ENCODE results near the gene BCL11A.
A peak's percentile ranks its signal among the peaks of the same experiment; 100 is the strongest.

Gene BCL11A

GRCh38 chr2:60438131-60438530 lies 115.3 kb downstream of the BCL11A start:
- WGBS, 2 donors (ENCODE audit: extremely low coverage in 2 of 2, insufficient read length in 2 of 2, insufficient replicate concordance in 1 of 2): no CpG with 5 or more reads among the region's 4 CpGs
- no peak for DNase-seq (ENCODE audit: low spot score)
- H2AK5ac ChIP-seq (ENCODE audit: low read depth, low read length): no peak overlapping the region
- no peaks in the 10 kb centered on the region for H3K9me3 ChIP-seq (replicated peaks in 1 of 2; ENCODE audit: control insufficient read depth in 2 of 2, insufficient read depth in 1 of 2, low read depth in 1 of 2, low read length in 2 of 2)
- H3K9ac ChIP-seq (ENCODE audit: low read depth, low read length, poor library complexity): no peak overlapping the region
- H3K14ac ChIP-seq (ENCODE audit: low read length): no peak overlapping the region
- H4K8ac ChIP-seq (ENCODE audit: low read depth, low read length): no peak overlapping the region
- H2AFZ ChIP-seq (ENCODE audit: low read length): no peak overlapping the region
- H3K18ac ChIP-seq (ENCODE audit: low read length): no peak overlapping the region
- H3K4ac ChIP-seq (ENCODE audit: low read length): no peak overlapping the region
- no peak overlapping the region for H2BK15ac ChIP-seq (ENCODE audit: low read length)
- no peak overlapping the region for H2BK12ac ChIP-seq (ENCODE audit: low read length)
- no peaks in the 10 kb centered on the region for H3K27me3 ChIP-seq (ENCODE audit: control insufficient read depth in 3 of 3, insufficient read depth in 3 of 3, low read depth in 1 of 3, low read length in 3 of 3)
- H3K4me1 ChIP-seq (ENCODE audit: control insufficient read depth in 2 of 2, insufficient read depth in 1 of 2, low read depth in 1 of 2, low read length in 2 of 2): peaks cover 0 to under 1% of the 10 kb centered on the region in 2 donors
- no peak overlapping the region for H2BK5ac ChIP-seq (ENCODE audit: low read length)
- no peak overlapping the region for H3K23ac ChIP-seq (ENCODE audit: low read depth, low read length, poor library complexity)
- H3K4me2 ChIP-seq (ENCODE audit: insufficient read depth, low read length, poor library complexity, severe bottlenecking): no peak overlapping the region
- no peaks in the 10 kb centered on the region for H3K36me3 ChIP-seq (replicated peaks in 1 of 2; ENCODE audit: control insufficient read depth in 2 of 2, insufficient read depth in 2 of 2, low read length in 2 of 2)
- H4K91ac ChIP-seq (ENCODE audit: low read depth, low read length, poor library complexity): no peak overlapping the region
- H3K27ac ChIP-seq (replicated peaks; ENCODE audit: low read length): no peak overlapping the region
- no peak overlapping the region for H2BK120ac ChIP-seq (ENCODE audit: low read depth, low read length)
- no peaks in the 10 kb centered on the region for H3K79me1 ChIP-seq (ENCODE audit: low read depth, low read length)
- no peak overlapping the region for H3K4me3 ChIP-seq (ENCODE audit: low read length in 2 of 2)

- H4K8ac ChIP-seq (ENCODE audit: low read depth, low read length): no peak overlapping the region
- H3K14ac ChIP-seq (ENCODE audit: low read length): no peak overlapping the region
- H3K9me3 ChIP-seq (replicated peaks in 1 of 2; ENCODE audit: control insufficient read depth in 2 of 2, insufficient read depth in 1 of 2, low read depth in 1 of 2, low read length in 2 of 2): no peaks in the 10 kb centered on the region
- no peak overlapping the region for H4K91ac ChIP-seq (ENCODE audit: low read depth, low read length, poor library complexity)
- H2BK15ac ChIP-seq (ENCODE audit: low read length): no peak overlapping the region
- H3K4me3 ChIP-seq (ENCODE audit: low read length in 2 of 2): no peak overlapping the region
- H3K23ac ChIP-seq (ENCODE audit: low read depth, low read length, poor library complexity): no peak overlapping the region
- no peak overlapping the region for H3K4ac ChIP-seq (ENCODE audit: low read length)
- no peak overlapping the region for H2AFZ ChIP-seq (ENCODE audit: low read length)
- H2BK120ac ChIP-seq (ENCODE audit: low read depth, low read length): no peak overlapping the region
- H2AK5ac ChIP-seq (ENCODE audit: low read depth, low read length): no peak overlapping the region
- no peak overlapping the region for H2BK5ac ChIP-seq (ENCODE audit: low read length)
- peaks cover 0 to 4% of the 10 kb centered on the region in 2 donors for H3K4me1 ChIP-seq (ENCODE audit: control insufficient read depth in 2 of 2, insufficient read depth in 1 of 2, low read depth in 1 of 2, low read length in 2 of 2)
- WGBS, 2 donors (ENCODE audit: extremely low coverage in 2 of 2, insufficient read length in 2 of 2, insufficient replicate concordance in 1 of 2): no CpG with 5 or more reads among the region's 7 CpGs
- H3K27me3 ChIP-seq (ENCODE audit: control insufficient read depth in 3 of 3, insufficient read depth in 3 of 3, low read depth in 1 of 3, low read length in 3 of 3): no peaks in the 10 kb centered on the region
- no peak overlapping the region for H3K4me2 ChIP-seq (ENCODE audit: insufficient read depth, low read length, poor library complexity, severe bottlenecking)
- H3K79me1 ChIP-seq (ENCODE audit: low read depth, low read length): no peaks in the 10 kb centered on the region
- no peak overlapping the region for H3K9ac ChIP-seq (ENCODE audit: low read depth, low read length, poor library complexity)
- DNase-seq (ENCODE audit: low spot score): no peak
- H3K27ac ChIP-seq (replicated peaks; ENCODE audit: low read length): no peak overlapping the region
- peak overlapping the region; percentile 16 for H3K18ac ChIP-seq (ENCODE audit: low read length)
- no peaks in the 10 kb centered on the region for H3K36me3 ChIP-seq (replicated peaks in 1 of 2; ENCODE audit: control insufficient read depth in 2 of 2, insufficient read depth in 2 of 2, low read length in 2 of 2)
- H2BK12ac ChIP-seq (ENCODE audit: low read length): no peak overlapping the region
Observed at GRCh38 chr2:60437080-60437696, 116.3 kb downstream of the BCL11A start.

GRCh38 chr2:60433018-60433596 lies 120.3 kb downstream of the BCL11A start:
- no peak overlapping the region for H2BK120ac ChIP-seq (ENCODE audit: low read depth, low read length)
- H2BK15ac ChIP-seq (ENCODE audit: low read length): no peak overlapping the region
- peaks cover 0 to 4% of the 10 kb centered on the region in 2 donors for H3K4me1 ChIP-seq (ENCODE audit: control insufficient read depth in 2 of 2, insufficient read depth in 1 of 2, low read depth in 1 of 2, low read length in 2 of 2)
- no peak overlapping the region for H3K14ac ChIP-seq (ENCODE audit: low read length)
- H4K8ac ChIP-seq (ENCODE audit: low read depth, low read length): no peak overlapping the region
- no peaks in the 10 kb centered on the region for H3K27me3 ChIP-seq (ENCODE audit: control insufficient read depth in 3 of 3, insufficient read depth in 3 of 3, low read depth in 1 of 3, low read length in 3 of 3)
- H3K23ac ChIP-seq (ENCODE audit: low read depth, low read length, poor library complexity): peak overlapping the region; percentile 22
- no peak for DNase-seq (ENCODE audit: low spot score)
- H3K79me1 ChIP-seq (ENCODE audit: low read depth, low read length): no peaks in the 10 kb centered on the region
- H3K27ac ChIP-seq (replicated peaks; ENCODE audit: low read length): no peak overlapping the region
- H2BK12ac ChIP-seq (ENCODE audit: low read length): no peak overlapping the region
- no peak overlapping the region for H4K91ac ChIP-seq (ENCODE audit: low read depth, low read length, poor library complexity)
- H2AFZ ChIP-seq (ENCODE audit: low read length): no peak overlapping the region
- H3K18ac ChIP-seq (ENCODE audit: low read length): peak overlapping the region; percentile 1
- no peak overlapping the region for H3K4ac ChIP-seq (ENCODE audit: low read length)
- H3K9ac ChIP-seq (ENCODE audit: low read depth, low read length, poor library complexity): no peak overlapping the region
- H3K4me2 ChIP-seq (ENCODE audit: insufficient read depth, low read length, poor library complexity, severe bottlenecking): no peak overlapping the region
- no peak overlapping the region for H2BK5ac ChIP-seq (ENCODE audit: low read length)
- no peaks in the 10 kb centered on the region for H3K9me3 ChIP-seq (replicated peaks in 1 of 2; ENCODE audit: control insufficient read depth in 2 of 2, insufficient read depth in 1 of 2, low read depth in 1 of 2, low read length in 2 of 2)
- H3K36me3 ChIP-seq (replicated peaks in 1 of 2; ENCODE audit: control insufficient read depth in 2 of 2, insufficient read depth in 2 of 2, low read length in 2 of 2): no peaks in the 10 kb centered on the region
- WGBS, 2 donors (ENCODE audit: extremely low coverage in 2 of 2, insufficient read length in 2 of 2, insufficient replicate concordance in 1 of 2): no CpG with 5 or more reads among the region's 5 CpGs
- no peak overlapping the region for H2AK5ac ChIP-seq (ENCODE audit: low read depth, low read length)
- peak overlapping the region in 1 of 2 donors; percentile 24 for H3K4me3 ChIP-seq (ENCODE audit: low read length in 2 of 2)

GRCh38 chr2:60432035-60432601 lies 121.3 kb downstream of the BCL11A start:
- Histone ChIP-seq H3K36me3 (replicated peaks in 1 of 2; ENCODE audit: control insufficient read depth in 2 of 2, insufficient read depth in 2 of 2, low read length in 2 of 2) (no peaks in the 10 kb centered on the region), H3K18ac (ENCODE audit: low read length) (no peak overlapping the region), H3K27ac (replicated peaks; ENCODE audit: low read length) (no peak overlapping the region), H2AK5ac (ENCODE audit: low read depth, low read length) (peak overlapping the region; percentile 32), H3K27me3 (ENCODE audit: control insufficient read depth in 3 of 3, insufficient read depth in 3 of 3, low read depth in 1 of 3, low read length in 3 of 3) (no peaks in the 10 kb centered on the region), H3K4me1 (ENCODE audit: control insufficient read depth in 2 of 2, insufficient read depth in 1 of 2, low read depth in 1 of 2, low read length in 2 of 2) (peaks cover 0 to 4% of the 10 kb centered on the region in 2 donors), H3K4me2 (ENCODE audit: insufficient read depth, low read length, poor library complexity, severe bottlenecking) (no peak overlapping the region), H2BK12ac (ENCODE audit: low read length) (no peak overlapping the region), H2BK120ac (ENCODE audit: low read depth, low read length) (no peak overlapping the region), H3K14ac (ENCODE audit: low read length) (no peak overlapping the region), H3K23ac (ENCODE audit: low read depth, low read length, poor library complexity) (no peak overlapping the region), H3K4me3 (ENCODE audit: low read length in 2 of 2) (no peak overlapping the region), H2AFZ (ENCODE audit: low read length) (no peak overlapping the region), H4K8ac (ENCODE audit: low read depth, low read length) (no peak overlapping the region), H3K79me1 (ENCODE audit: low read depth, low read length) (no peaks in the 10 kb centered on the region), H4K91ac (ENCODE audit: low read depth, low read length, poor library complexity) (no peak overlapping the region), H3K9ac (ENCODE audit: low read depth, low read length, poor library complexity) (no peak overlapping the region), H2BK15ac (ENCODE audit: low read length) (no peak overlapping the region), H3K9me3 (replicated peaks in 1 of 2; ENCODE audit: control insufficient read depth in 2 of 2, insufficient read depth in 1 of 2, low read depth in 1 of 2, low read length in 2 of 2) (no peaks in the 10 kb centered on the region), H2BK5ac (ENCODE audit: low read length) (no peak overlapping the region), H3K4ac (ENCODE audit: low read length) (no peak overlapping the region)
- DNase-seq (ENCODE audit: low spot score): no peak
- WGBS, 2 donors (ENCODE audit: extremely low coverage in 2 of 2, insufficient read length in 2 of 2, insufficient replicate concordance in 1 of 2): no CpG with 5 or more reads among the region's 8 CpGs
